K562 (cell line): ENCODE results near the gene TIAM1.

Source experiments
- BDP1 ChIP-seq: IDR thresholded peaks from 3 replicates; pipeline ENCODE4 v1.6.1; 2011; ENCODE audit not compliant: insufficient read length, insufficient read depth
- GATA2 ChIP-seq: sonication (generic); formaldehyde crosslinking; IDR thresholded peaks from 2 replicates; pipeline ENCODE4 v1.4.0; 2020; ENCODE audit warnings: mild to moderate bottlenecking, missing genetic modification reagents
- MYC ChIP-seq, 2 experiments: fragments of 250-450 bp in 1 of 2; sonication (Bioruptor Pico) in 1 of 2; IDR thresholded peaks; 2 replicates each; pipeline versions ENCODE4 v1.5.1 to v1.6.1; 2012 to 2021; ENCODE audit warnings: low read depth in 2 of 2, borderline replicate concordance in 1 of 2, improper control_type of control experiment in 1 of 2, low read length in 1 of 2, mild to moderate bottlenecking in 1 of 2, moderate library complexity in 1 of 2
- PHB2 ChIP-seq: fragments of 450-650 bp; IDR thresholded peaks from 2 replicates; pipeline ENCODE4 v1.6.1; 2017; ENCODE audit warnings: low read depth
- TAF1 ChIP-seq: IDR thresholded peaks from 2 replicates; pipeline ENCODE4 v1.6.1; 2011; ENCODE audit warnings: mild to moderate bottlenecking, low read length, moderate library complexity; ENCODE audit not compliant: insufficient read depth, control insufficient read depth, severe bottlenecking; ENCODE audit errors: extremely low read depth
- TFE3 ChIP-seq: fragments of 450-650 bp; formaldehyde crosslinking; IDR thresholded peaks from 2 replicates; pipeline ENCODE4 v1.4.0; 2020; ENCODE audit warnings: mild to moderate bottlenecking, mixed read lengths
- TF ChIP-seq, protein P1 (sequence below): fragments of 250-450 bp; sonication (Bioruptor Pico); IDR thresholded peaks from 2 replicates; pipeline ENCODE4 v1.5.0; 2022; ENCODE audit warnings: mild to moderate bottlenecking

GRCh38 chr21:31286621-31287020 is 57.4 kb downstream of the TIAM1 start:
- TF ChIP-seq GATA2 (no peak), BDP1 (no peak), TFE3 (CRISPR knock-in tag) (no peak), TAF1 (no peak), PHB2 (no peak), MYC (IDR thresholded peaks at IDR 0.05; ENCODE audit: low read depth, low read length) (no peak), MYC (CRISPR knock-in tag; IDR thresholded peaks at IDR 0.05; ENCODE audit: borderline replicate concordance, low read depth) (no peak)
- TF ChIP-seq, protein P1, sequence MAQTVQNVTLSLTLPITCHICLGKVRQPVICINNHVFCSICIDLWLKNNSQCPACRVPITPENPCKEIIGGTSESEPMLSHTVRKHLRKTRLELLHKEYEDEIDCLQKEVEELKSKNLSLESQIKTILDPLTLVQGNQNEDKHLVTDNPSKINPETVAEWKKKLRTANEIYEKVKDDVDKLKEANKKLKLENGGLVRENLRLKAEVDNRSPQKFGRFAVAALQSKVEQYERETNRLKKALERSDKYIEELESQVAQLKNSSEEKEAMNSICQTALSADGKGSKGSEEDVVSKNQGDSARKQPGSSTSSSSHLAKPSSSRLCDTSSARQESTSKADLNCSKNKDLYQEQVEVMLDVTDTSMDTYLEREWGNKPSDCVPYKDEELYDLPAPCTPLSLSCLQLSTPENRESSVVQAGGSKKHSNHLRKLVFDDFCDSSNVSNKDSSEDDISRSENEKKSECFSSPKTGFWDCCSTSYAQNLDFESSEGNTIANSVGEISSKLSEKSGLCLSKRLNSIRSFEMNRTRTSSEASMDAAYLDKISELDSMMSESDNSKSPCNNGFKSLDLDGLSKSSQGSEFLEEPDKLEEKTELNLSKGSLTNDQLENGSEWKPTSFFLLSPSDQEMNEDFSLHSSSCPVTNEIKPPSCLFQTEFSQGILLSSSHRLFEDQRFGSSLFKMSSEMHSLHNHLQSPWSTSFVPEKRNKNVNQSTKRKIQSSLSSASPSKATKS (CRISPR knock-in tag): no peak
